Stimulated activated CD4-positive, alpha-beta T cell treated with anti-CD3 and anti-CD28 coated beads, Interleukin-2, amount 100 ng/mL, for 48 hours (primary cell): Measurements from ENCODE around the gene NRG3.

ENCODE experiments used
- DNase-seq, 2 donors: peaks; one replicate each; pipeline ENCODE4 v3.0.0-alpha.2; 2020

Gene NRG3

GRCh38 chr10:82742478-82742877 is 867.5 kb downstream of the NRG3 start:
- no peak for DNase-seq

GRCh38 chr10:82742898-82743297 is 867.9 kb downstream of the NRG3 start:
- DNase-seq: no peak

DNA sequence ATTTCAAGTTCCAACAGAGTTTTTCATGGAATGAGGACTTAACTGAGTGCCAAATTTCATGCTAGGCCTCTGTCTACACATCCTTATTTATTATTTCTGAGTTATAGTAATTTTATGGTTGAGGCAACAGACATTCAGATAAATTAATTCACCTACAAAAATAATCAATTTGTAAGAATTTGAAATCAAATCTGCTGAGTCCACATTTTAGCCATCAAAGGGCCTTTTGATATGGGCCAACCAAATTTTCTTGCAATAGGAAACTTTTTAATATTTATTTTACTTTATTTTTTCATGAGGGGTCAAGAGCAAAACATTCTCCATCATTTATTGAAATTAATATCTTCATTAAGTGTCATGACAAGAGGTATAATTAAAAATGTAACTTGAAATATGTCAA is 875.5 kb downstream of the NRG3 start:
- no peak for DNase-seq

DNA sequence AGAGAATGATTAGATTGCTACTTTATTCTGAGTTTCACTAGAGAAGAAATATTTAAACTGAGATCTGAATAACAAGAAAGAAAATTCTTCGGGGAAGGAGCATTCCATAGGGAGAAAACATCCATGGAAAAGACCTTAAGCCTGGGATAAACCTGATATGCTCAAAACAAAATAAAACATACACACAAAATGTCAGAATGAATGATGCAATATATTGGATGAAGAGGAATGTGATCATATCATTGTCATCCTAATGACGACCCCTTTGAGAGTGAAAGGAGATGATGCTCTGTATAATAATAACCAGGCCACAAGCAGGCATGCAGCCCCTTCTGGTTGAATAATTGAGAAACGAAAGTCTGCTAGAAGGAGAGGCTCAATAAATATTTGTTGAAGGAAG is 882.4 kb downstream of the NRG3 start:
- DNase-seq: no peak

GRCh38 chr10:82757901-82758300 is 882.9 kb downstream of the NRG3 start:
- no peak for DNase-seq

DNA sequence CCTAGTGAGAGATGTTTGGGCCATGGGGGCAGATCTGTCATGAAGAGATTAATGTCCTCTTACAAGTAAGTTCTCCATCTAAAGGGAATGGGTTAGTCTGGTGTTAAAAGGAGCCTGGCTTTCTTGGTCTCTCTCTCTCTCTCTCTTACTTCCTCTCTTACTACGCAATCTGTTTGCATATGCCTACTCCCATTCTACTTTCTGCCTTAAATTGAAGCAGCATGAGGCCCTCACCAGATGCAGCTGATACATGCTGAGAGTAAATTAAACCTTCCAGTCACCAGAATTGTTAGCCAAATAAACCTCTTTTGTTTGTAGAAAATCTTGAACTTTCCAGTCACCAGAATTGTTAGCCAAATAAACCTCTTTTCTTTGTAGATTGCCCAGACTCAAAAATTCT is 884.1 kb downstream of the NRG3 start:
- no peak for DNase-seq

DNA sequence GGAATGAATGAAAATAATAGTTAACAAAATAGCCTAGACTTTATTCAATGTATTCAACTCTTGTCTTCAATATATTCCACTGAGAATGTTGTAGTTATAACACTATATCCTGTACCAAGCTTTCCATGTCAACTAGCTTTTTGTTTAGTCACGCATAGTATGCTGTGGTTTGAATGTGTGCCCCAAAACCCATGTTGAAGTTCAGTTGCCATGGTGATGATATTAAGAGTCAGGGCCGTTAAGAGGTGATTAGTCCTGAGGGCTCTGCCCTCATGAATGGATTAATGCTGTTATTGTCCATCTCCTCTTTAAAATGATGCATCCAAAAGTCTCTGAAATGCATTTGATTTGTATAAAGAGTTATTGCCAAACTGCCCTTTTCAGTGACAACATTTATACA is 887.6 kb downstream of the NRG3 start:
- no peak for DNase-seq

DNA sequence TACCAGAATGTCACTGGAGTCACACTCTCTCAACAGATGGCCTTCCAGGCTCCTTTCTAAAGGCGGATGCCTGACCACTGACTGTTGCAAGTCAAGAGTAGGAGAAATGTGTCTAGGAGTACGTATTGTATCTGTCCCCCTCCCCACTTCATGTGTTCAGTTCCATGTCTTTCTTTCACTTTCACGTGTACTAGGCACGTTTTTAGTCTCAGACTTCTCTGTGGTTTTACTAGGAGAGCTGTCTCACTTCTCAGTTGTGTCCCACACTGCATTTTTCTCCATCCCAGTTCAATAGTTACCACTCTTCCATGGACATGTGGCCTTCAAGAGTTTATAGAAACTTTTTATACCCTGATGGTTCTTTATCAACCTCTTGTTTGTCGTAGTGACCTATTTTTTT is 893.0 kb downstream of the NRG3 start:
- DNase-seq: no peak

GRCh38 chr10:82778908-82779307 is 903.9 kb downstream of the NRG3 start:
- DNase-seq: no peak

DNA sequence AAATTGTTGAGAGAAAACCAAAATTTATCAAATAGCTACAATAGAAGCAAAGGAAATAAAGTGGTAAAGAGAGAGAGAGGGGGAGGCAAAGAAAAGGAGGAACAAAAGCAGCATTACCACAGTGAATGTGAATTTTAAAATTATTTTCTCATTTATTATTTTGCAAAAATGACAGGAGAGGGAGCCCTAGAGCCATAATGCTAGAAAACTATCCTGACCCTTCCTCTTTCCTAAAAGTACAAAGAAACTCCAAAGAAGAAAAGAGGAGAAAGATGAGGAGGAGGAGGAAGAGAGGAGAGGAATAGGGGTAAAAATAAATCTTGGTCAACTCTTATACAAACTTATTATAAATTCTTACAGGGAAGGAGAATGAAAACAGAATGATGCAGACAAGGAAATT is 921.5 kb downstream of the NRG3 start:
- DNase-seq: no peak

DNA sequence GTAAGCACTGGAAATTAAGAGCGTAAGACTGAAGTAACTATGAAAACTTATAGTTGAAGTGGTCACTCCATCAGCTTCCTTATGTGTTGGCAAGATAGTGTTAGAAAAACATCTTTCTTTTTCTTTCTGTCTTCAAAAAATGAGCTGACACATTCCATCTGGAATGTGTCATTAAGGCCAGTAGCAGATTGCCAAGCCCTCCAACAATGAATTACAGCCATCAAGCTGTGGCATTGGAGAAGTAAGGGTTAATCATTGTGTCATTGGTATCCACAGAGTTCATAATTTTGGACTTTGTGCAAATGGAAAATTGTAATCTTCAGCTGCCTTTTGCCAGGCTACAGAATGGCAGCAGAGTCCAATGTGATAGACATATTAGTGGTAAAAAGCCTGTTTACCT is 926.3 kb downstream of the NRG3 start:
- no peak for DNase-seq

DNA sequence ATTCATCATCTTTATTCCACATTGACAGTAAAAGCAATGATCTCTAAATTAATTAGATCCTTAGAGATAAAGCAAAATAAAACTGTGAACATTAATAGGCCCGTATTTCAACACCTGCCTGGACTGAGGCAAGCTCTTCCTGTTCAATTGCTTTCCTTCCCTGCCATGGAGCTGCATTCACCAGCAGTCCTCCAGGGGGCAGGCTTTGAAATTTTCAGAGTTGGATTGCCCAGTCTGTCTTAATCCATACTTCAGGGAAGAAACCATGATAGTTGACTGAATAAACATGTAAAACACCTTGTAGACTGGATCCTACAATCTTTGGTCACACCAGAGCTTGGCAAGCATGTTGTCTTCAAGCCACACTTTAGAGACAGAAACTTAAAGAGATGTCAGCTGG is 936.6 kb downstream of the NRG3 start:
- DNase-seq: no peak

GRCh38 chr10:82813856-82814255 is 938.9 kb downstream of the NRG3 start:
- DNase-seq: no peak

- DNase-seq: no peak
Observed at GRCh38 chr10:82814635-82815034, 939.6 kb downstream of the NRG3 start.

DNA sequence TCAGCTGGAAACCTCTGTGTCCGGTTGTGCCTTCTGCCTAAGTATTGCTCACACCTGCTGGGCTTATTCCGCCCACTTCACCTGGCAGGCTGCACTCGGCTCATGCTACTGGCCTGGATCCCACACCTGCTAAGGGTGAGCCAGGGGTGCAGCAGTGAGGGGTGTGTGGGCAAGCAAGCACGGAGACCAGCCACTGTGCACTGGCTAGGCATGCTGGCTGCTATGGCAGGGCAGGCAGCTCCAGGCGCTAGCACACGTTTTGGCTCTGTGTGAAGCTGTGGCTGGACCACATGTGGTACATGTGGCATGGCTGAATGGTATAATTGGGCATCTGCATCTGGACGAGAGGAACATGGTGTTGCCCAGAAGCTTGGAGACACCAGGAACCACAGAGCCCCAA is 940.7 kb downstream of the NRG3 start:
- no peak for DNase-seq

DNA sequence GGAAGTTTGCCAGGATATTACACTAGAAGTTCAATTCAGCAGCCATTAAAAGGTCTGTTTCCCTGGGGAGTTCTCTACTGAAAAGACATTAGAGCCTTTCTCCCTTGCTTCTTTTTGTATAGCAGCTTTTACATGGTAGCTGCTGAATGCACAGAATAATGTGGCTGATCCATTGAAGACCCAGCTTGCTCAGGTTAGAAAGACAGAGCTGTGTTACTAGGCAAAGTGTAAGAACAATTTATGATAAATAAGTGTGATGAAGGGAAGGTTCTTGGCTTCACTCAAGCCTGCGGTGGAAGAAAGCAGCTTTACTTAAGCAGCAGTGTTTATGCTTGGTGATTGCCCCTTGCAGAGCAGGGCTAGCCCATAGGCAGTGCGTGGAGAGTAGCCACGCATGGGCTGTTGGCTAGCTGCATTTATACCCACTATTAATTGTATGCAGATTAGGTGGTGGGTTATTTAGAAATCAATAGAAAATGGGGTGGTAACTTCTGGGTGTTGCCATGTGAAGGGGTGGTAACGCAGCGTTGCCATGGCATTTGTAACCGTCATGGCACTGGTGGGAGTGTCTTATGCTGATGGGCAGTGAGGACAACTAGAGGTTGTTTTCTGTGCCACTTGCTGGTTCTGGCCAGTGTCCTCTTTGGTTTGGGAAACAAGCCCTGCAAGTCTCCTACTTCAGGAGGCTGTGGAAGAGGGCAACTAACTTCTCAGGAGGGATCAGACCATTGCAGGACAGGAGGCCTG is 942.9 kb downstream of the NRG3 start:
- DNase-seq: no peak

- DNase-seq: no peak
Observed at GRCh38 chr10:82821043-82821442, 946.0 kb downstream of the NRG3 start.

DNA sequence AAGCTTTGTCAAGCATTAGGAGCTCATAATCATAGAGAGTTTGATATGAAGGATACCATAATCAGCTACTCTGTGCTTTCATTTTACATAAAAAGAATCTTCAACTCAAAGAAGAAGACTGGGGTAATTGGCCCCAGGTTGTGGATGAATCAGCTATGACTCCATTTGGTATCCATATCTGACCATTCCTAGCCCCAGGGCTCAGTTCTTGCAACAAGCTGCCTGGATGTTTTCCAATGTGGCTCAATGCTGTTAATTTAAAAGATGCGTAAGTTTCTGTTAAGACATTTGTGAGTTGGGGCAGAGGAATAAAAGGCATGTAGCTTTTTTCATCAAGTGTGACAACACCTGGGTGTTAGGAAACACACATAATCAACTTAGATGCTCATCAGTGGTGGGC is 951.1 kb downstream of the NRG3 start:
- no peak for DNase-seq

- no peak for DNase-seq
Observed at GRCh38 chr10:82827901-82828300, 952.9 kb downstream of the NRG3 start.

- no peak for DNase-seq
Observed at GRCh38 chr10:82847242-82847641, 972.2 kb downstream of the NRG3 start.

GRCh38 chr10:82850191-82850590 is 975.2 kb downstream of the NRG3 start:
- DNase-seq: no peak

- DNase-seq: no peak
Observed at GRCh38 chr10:82856957-82857613, 982.1 kb downstream of the NRG3 start.

GRCh38 chr10:82861889-82862288 is 986.9 kb downstream of the NRG3 start:
- no peak for DNase-seq

DNA sequence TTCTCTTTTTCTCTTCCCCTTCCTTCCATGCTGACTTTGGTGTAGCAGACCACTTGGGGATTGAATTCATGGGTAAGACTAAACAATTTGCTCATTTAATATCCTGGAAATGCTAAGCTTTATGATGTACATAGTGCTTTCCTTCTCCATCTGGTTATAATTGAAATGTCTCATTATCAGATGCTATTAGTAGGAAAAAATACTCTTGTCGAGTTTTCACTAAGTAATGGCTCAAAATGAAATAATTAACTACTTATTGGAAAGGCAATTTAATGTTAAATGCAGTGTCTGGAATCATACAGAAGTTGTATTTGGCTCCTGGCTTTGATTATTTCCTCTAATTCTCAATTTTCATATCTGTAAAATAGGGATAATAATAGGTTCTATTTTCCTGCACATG is 990.4 kb downstream of the NRG3 start:
- DNase-seq: no peak

DNA sequence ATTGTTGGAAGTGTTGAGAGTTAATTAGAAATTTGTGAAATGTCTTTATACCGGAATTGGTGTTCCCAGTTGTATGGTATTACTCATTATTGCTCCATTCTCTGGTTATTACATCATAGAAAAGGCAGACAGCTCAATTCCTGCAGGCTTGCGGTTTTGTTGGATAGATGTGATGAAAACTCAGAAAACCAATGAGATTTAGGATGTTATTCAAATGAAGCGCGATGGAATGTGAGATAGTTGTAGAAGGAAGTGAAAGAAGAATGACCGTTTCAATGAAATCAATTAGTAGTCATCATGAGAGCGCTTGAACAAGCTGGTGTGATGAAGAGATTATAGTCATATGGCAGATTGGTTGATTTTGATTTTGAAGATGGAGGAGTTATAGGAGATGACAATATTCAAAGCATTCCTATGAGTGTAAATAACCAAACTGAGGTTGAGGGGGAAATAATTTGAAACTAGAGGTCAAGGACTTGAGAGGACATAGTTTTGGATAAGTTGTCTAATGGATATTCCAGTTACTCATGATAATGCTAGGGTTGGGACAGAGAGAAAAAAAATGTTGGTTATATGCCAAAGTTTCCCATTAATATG is 991.5 kb downstream of the NRG3 start:
- DNase-seq: no peak
